COLO668 (cell line): ENCODE data around the gene KIF21B.
A peak's percentile ranks its signal among the peaks of the same experiment; 100 is the strongest.

Experiments
- DNase-seq: peaks from one replicate; lab custom pipeline; 2025; ENCODE audit not compliant: unreplicated experiment; lab: John Stamatoyannopoulos, UW

The KIF21B gene

DNA sequence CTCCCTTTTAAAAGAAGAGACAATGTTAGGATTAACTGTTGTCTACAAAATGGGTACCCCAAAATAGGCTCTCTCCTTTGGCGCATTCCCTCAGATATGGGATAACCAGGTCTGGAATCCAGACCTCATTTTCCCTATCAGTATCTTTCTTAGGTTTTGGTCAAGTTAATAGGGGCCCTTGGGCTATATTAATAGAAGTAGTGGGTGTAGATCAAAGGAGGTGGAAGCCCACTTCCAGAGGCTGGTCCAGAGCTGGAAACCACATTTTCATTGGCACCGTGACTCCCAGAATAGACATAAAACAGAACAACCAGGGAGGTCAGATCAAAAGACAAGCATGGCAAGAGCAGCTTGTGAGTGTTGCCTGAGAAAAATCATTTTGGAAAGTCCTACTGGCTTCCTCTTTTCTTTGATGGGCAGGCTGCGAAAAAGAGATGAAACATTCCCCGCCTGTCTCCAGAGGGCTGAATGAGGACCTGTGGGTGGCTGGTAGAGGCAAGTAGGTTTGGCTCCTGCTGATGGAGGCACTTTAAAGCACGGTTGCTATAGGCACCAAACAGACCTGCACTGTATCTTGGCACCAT lies 25.8 kb upstream of the KIF21B start:
- DNase-seq = no peak

GRCh38 chr1:201048521-201048920 lies 25.0 kb upstream of the KIF21B start:
- no peak for DNase-seq

GRCh38 chr1:201044119-201044518 lies 20.6 kb upstream of the KIF21B start:
- DNase-seq = no peak

DNA sequence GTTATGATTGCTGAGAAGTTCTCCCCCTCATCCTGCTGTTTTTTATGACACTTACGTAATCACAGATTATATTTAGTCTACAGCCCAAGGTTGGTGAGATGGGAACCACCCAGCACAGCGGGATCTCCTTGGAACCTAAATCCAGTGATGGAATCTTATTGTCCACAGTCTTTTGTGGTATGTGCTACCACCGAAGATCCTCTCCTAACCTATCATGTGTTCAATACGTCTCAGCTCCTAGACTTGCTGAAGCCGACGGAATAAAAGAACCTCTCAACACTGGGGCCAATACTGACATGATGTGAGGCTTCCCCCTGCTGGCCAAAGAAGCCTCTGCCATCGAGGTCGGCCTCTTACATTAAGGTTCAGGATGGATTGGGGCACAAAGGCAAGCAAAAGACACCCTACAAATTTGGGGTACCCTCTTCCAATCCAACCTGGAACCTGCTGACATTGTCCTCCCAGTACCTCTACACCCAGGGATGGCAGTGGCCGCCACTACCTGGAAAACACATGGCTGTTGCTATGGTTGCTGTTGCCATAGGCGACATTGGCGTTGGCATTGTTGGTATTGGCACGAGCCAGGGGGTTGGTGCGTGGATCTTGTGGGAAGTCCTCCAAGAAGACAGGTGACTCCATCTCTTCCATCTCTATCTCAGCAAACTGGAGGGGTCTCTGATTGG lies 19.4 kb upstream of the KIF21B start:
- DNase-seq = peak; percentile 79

- DNase-seq = no peak
Observed at GRCh38 chr1:201041011-201041410, 17.5 kb upstream of the KIF21B start.

GRCh38 chr1:201039876-201040275 lies 16.4 kb upstream of the KIF21B start:
- no peak for DNase-seq

DNA sequence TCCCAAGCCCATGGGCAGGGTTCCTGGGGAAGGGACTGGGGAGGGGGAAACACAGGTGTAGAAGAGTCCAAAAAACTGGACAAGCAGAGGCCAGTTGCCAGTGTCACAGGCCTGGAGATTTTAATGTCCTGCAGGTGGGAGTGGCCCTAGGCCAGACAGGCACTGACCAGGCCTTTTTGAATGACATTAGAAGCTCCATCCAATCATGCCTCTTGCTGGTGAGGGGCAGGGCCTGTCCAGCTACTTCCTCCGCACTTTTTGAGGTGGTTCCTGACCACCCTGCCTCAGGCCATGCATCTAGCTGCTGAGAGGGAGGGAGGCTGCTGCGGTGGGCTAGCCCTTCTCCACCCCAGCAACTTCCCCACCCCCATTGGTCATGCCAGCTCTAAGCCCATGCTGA lies 15.9 kb upstream of the KIF21B start:
- DNase-seq = no peak

GRCh38 chr1:201038186-201038876 lies 14.8 kb upstream of the KIF21B start:
- DNase-seq = peak; percentile 41

GRCh38 chr1:201036188-201036842 lies 12.8 kb upstream of the KIF21B start:
- no peak for DNase-seq

GRCh38 chr1:201034671-201035070 lies 11.2 kb upstream of the KIF21B start:
- no peak for DNase-seq

GRCh38 chr1:201032408-201032807 lies 8.9 kb upstream of the KIF21B start:
- no peak for DNase-seq

DNA sequence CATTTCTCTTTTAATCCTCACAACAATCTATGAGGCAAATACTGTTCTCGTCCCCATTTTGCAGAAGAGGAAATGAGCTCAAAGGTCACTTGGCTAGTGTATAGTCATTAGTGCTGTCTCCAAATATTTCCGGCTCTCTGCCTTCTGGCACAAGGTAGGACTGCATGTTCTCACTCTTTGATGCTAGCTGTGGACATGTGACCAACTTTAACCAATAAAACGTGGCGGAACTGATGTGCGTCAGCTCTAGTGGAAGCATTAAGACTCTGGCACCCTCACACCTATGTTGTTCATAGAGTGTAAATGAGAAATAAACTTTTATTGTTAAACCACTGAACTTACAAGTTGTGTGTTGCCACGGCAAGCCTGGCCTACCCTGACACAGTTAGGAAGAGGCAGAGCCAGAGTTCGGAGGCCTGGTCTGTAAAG lies 5.0 kb upstream of the KIF21B start:
- peak; percentile 42 for DNase-seq

GRCh38 chr1:201026836-201027235 lies 3.3 kb upstream of the KIF21B start:
- DNase-seq = no peak

- DNase-seq = no peak
Observed at GRCh38 chr1:201026234-201026633, 2.7 kb upstream of the KIF21B start.

- DNase-seq = peak; percentile 28
Observed at GRCh38 chr1:201025571-201026002, 2.1 kb upstream of the KIF21B start.

GRCh38 chr1:201024625-201024998 lies 1.1 kb upstream of the KIF21B start:
- no peak for DNase-seq

GRCh38 chr1:201023920-201024624 lies 558 bp upstream of the KIF21B start:
- no peak for DNase-seq

GRCh38 chr1:201022820-201023516 lies 546 bp downstream of the KIF21B start:
- DNase-seq = peak; percentile 58

DNA sequence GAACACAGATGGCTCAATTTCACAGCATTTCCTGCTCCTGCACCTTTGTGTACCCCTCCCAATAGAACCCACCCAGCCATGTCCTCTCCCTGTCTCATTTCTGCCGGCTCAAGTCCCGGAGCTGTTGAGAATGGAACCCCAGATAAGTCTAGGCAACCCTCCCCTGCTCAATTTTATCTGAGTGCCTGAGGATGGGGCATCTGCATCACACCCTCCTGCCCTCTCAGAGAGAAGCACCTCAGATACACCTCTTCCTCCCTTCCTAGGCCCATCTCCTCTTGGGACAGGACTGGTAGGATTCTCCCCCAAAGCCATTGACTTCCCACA lies 1.1 kb downstream of the KIF21B start:
- DNase-seq = no peak

- DNase-seq = peak; percentile 21
Observed at GRCh38 chr1:201021630-201022492, 1.7 kb downstream of the KIF21B start.
